ENCODE data around the gene HTR3E.

Gene HTR3E

DNA sequence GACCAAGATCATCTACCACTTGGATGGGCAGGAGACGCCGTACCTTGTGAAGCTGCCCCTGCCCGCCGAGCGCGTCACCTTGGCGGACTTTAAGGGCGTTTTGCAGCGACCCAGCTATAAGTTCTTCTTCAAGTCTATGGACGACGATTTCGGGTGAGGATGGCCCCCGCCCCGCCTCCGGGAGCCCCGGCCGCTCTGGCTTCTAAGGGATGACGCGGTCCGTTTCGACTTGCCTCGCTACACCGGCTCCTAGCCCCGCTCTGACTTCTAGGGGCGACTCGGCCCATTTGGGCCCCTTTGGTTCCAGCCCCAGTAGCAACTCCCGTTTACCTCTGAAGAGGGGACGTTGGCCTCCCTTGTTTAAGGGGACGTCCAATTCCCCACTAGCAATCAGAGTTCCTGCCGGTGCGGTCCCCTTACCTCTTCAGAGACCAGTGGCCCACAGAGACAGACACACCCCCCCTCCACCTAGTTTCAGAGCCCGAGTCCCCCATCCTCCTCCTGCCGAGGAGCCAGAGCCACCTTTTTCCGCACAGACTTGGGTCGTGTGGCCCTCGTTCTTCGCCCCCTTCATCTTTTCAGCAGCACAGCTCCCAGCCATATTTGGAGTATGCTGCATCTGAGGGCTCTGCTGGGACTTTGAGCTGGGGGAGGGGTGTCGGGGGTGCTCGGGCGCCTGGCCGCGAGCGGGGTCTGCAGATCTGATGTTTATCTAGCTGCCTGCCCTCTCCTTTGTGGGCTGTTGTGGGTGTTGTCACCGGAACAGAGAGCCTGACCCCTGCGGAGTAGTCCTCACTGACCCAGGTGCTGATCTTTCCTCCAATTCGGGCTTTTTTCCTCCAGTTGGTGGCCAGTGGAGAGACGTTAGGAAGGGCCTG lies 59.0 kb downstream of the HTR3E start:
- no peak for DNase-seq (ENCODE audit: low read depth, low spot score)

GRCh38 chr3:184156522-184156955 lies 59.7 kb downstream of the HTR3E start:
- DNase-seq (ENCODE audit: low read depth, low spot score) = no peak
